ENCODE results near the gene MLLT3.

Gene MLLT3

GRCh38 chr9:20507431-20507830, 114.9 kb downstream of the MLLT3 start:
- H3K23ac ChIP-seq (ENCODE audit: low read length), result no peak overlapping the region
- H3K79me2 ChIP-seq (ENCODE audit: control insufficient read depth, insufficient read depth, low read length, poor library complexity), result no peaks in the 10 kb centered on the region
- no peak overlapping the region for H3K27ac ChIP-seq (ENCODE audit: low read depth, low read length)
- DNase-seq, result no peak
- H2BK5ac ChIP-seq (ENCODE audit: low read depth, low read length, poor library complexity), result no peak overlapping the region
- H3K4me3 ChIP-seq (ENCODE audit: low read depth, low read length), result no peak overlapping the region
- no peaks in the 10 kb centered on the region for H3K79me1 ChIP-seq (ENCODE audit: low read length)
- no peak overlapping the region for H3K18ac ChIP-seq (ENCODE audit: low read length)
- H2BK120ac ChIP-seq (ENCODE audit: insufficient read depth, low read length, poor library complexity), result no peak overlapping the region
- no peak overlapping the region for H3K4ac ChIP-seq (ENCODE audit: low read depth, low read length)
- no peak overlapping the region for H3K9ac ChIP-seq (ENCODE audit: low read length)
- H3K4me1 ChIP-seq (ENCODE audit: control insufficient read depth in 1 of 2, insufficient read depth in 2 of 2, low read length in 2 of 2), result no peaks in the 10 kb centered on the region
- H3K4me2 ChIP-seq (ENCODE audit: low read length), result no peak overlapping the region
- H4K91ac ChIP-seq (ENCODE audit: low read depth, low read length), result no peak overlapping the region
- no peak overlapping the region for H3K14ac ChIP-seq (ENCODE audit: low read length)
- H2AFZ ChIP-seq (ENCODE audit: insufficient read depth, low read length, poor library complexity), result no peak overlapping the region
- no peak overlapping the region for H4K12ac ChIP-seq (ENCODE audit: low read depth, low read length)
- H2AK5ac ChIP-seq (ENCODE audit: low read length), result no peak overlapping the region
- H4K8ac ChIP-seq (ENCODE audit: low read depth, low read length), result no peak overlapping the region
- no peak overlapping the region for H2BK12ac ChIP-seq (ENCODE audit: low read length)
- H3K27me3 ChIP-seq (ENCODE audit: insufficient read depth, low read length), result no peaks in the 10 kb centered on the region
- H3K9me3 ChIP-seq (ENCODE audit: insufficient read depth, low read depth, low read length), result no peaks in the 10 kb centered on the region
- no peaks in the 10 kb centered on the region for H3K36me3 ChIP-seq (ENCODE audit: control insufficient read depth in 1 of 2, insufficient read depth in 2 of 2, low read length in 2 of 2)
- no CpG with 5 or more reads among the region's 1 CpG for WGBS (ENCODE audit: extremely low coverage, insufficient coverage, insufficient read length)

- no peak overlapping the region for H3K27ac ChIP-seq (ENCODE audit: low read depth, low read length)
- WGBS (ENCODE audit: extremely low coverage, insufficient coverage, insufficient read length), result no CpG with 5 or more reads among the region's 11 CpGs
- DNase-seq, result no peak
Observed at GRCh38 chr9:20506099-20506900, 116.0 kb downstream of the MLLT3 start.

DNA sequence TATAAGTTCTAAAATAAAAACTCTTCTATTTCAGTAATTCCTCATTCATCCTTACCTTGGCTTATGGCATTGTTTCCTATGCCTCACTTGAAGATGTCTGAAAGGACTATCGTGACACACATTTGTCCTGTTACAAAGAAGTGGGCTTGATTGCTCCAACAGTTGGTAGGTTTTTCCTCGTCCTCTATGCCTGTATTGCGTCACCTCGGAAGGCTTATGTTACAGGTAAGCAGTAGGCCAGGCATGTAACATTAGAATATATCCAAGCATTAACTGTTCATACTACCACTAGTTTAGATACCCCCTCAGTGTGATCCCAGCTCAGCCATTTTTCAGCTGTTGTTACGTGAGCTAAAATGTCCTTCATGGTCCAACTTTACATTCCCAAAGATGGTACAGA, 116.7 kb downstream of the MLLT3 start:
- no peak overlapping the region for H2AFZ ChIP-seq (ENCODE audit: insufficient read depth, low read length, poor library complexity)
- no CpG with 5 or more reads among the region's 5 CpGs for WGBS (ENCODE audit: extremely low coverage, insufficient coverage, insufficient read length)

More at GRCh38 chr9:20506099-20506900, 116.0 kb downstream of the MLLT3 start:
- H4K8ac ChIP-seq (ENCODE audit: low read depth, low read length), result no peak overlapping the region
- no peak overlapping the region for H3K4ac ChIP-seq (ENCODE audit: low read depth, low read length)
- H2AFZ ChIP-seq (ENCODE audit: insufficient read depth, low read length, poor library complexity), result no peak overlapping the region
- no peak overlapping the region for H3K18ac ChIP-seq (ENCODE audit: low read length)
- no peak overlapping the region for H2BK120ac ChIP-seq (ENCODE audit: insufficient read depth, low read length, poor library complexity)
- H3K14ac ChIP-seq (ENCODE audit: low read length), result no peak overlapping the region
- no peaks in the 10 kb centered on the region for H3K36me3 ChIP-seq (ENCODE audit: control insufficient read depth in 1 of 2, insufficient read depth in 2 of 2, low read length in 2 of 2)
- no peak overlapping the region for H3K9ac ChIP-seq (ENCODE audit: low read length)
- H2BK12ac ChIP-seq (ENCODE audit: low read length), result no peak overlapping the region
- no peak overlapping the region for H3K4me2 ChIP-seq (ENCODE audit: low read length)
- H3K23ac ChIP-seq (ENCODE audit: low read length), result no peak overlapping the region
- no peaks in the 10 kb centered on the region for H3K79me1 ChIP-seq (ENCODE audit: low read length)
- H3K9me3 ChIP-seq (ENCODE audit: insufficient read depth, low read depth, low read length), result no peaks in the 10 kb centered on the region
- H2BK5ac ChIP-seq (ENCODE audit: low read depth, low read length, poor library complexity), result no peak overlapping the region
- no peaks in the 10 kb centered on the region for H3K27me3 ChIP-seq (ENCODE audit: insufficient read depth, low read length)
- H4K12ac ChIP-seq (ENCODE audit: low read depth, low read length), result no peak overlapping the region
- no peak overlapping the region for H2AK5ac ChIP-seq (ENCODE audit: low read length)
- no peaks in the 10 kb centered on the region for H3K4me1 ChIP-seq (ENCODE audit: control insufficient read depth in 1 of 2, insufficient read depth in 2 of 2, low read length in 2 of 2)
- H3K79me2 ChIP-seq (ENCODE audit: control insufficient read depth, insufficient read depth, low read length, poor library complexity), result no peaks in the 10 kb centered on the region
- H4K91ac ChIP-seq (ENCODE audit: low read depth, low read length), result no peak overlapping the region
- no peak overlapping the region for H3K4me3 ChIP-seq (ENCODE audit: low read depth, low read length)

DNA sequence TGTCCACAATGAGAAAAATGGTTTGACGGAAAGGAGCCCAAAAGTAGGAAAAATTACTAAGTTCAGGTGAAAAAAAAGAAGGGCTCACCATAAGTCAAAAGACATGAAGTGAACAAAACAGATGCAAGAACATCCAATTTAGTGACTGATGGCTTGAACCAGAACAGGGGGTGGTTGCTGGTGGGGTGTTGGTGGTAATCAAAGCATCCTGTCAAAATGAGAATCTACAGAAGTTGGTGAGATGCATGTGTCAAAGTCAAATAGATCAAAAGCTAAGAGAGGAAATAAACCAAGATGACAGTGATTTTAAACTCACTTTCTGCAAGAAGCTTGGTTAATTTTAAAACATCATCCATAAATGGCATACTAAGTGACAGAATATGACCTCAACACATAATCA, 117.4 kb downstream of the MLLT3 start:
- Histone ChIP-seq H4K8ac (ENCODE audit: low read depth, low read length) (no peak overlapping the region), H3K14ac (ENCODE audit: low read length) (no peak overlapping the region), H2BK12ac (ENCODE audit: low read length) (no peak overlapping the region), H3K4me3 (ENCODE audit: low read depth, low read length) (no peak overlapping the region), H3K79me2 (ENCODE audit: control insufficient read depth, insufficient read depth, low read length, poor library complexity) (no peaks in the 10 kb centered on the region), H2BK5ac (ENCODE audit: low read depth, low read length, poor library complexity) (no peak overlapping the region), H3K4me1 (ENCODE audit: control insufficient read depth in 1 of 2, insufficient read depth in 2 of 2, low read length in 2 of 2) (no peaks in the 10 kb centered on the region), H3K36me3 (ENCODE audit: control insufficient read depth in 1 of 2, insufficient read depth in 2 of 2, low read length in 2 of 2) (no peaks in the 10 kb centered on the region), H3K27ac (ENCODE audit: low read depth, low read length) (no peak overlapping the region), H2AK5ac (ENCODE audit: low read length) (no peak overlapping the region), H3K4ac (ENCODE audit: low read depth, low read length) (no peak overlapping the region), H3K27me3 (ENCODE audit: insufficient read depth, low read length) (no peaks in the 10 kb centered on the region), H2AFZ (ENCODE audit: insufficient read depth, low read length, poor library complexity) (no peak overlapping the region), H3K9me3 (ENCODE audit: insufficient read depth, low read depth, low read length) (no peaks in the 10 kb centered on the region), H3K23ac (ENCODE audit: low read length) (no peak overlapping the region), H3K9ac (ENCODE audit: low read length) (no peak overlapping the region), H3K18ac (ENCODE audit: low read length) (no peak overlapping the region), H3K4me2 (ENCODE audit: low read length) (no peak overlapping the region), H3K79me1 (ENCODE audit: low read length) (no peaks in the 10 kb centered on the region), H2BK120ac (ENCODE audit: insufficient read depth, low read length, poor library complexity) (no peak overlapping the region), H4K91ac (ENCODE audit: low read depth, low read length) (no peak overlapping the region), H4K12ac (ENCODE audit: low read depth, low read length) (no peak overlapping the region)
- no peak for DNase-seq
- no CpG with 5 or more reads among the region's 1 CpG for WGBS (ENCODE audit: extremely low coverage, insufficient coverage, insufficient read length)

More for the DNA sequence above, 116.7 kb downstream of the MLLT3 start:
- Histone ChIP-seq H2BK120ac (ENCODE audit: insufficient read depth, low read length, poor library complexity) (no peak overlapping the region), H4K8ac (ENCODE audit: low read depth, low read length) (no peak overlapping the region), H2BK5ac (ENCODE audit: low read depth, low read length, poor library complexity) (no peak overlapping the region), H4K91ac (ENCODE audit: low read depth, low read length) (no peak overlapping the region), H3K4me2 (ENCODE audit: low read length) (no peak overlapping the region), H3K27me3 (ENCODE audit: insufficient read depth, low read length) (no peaks in the 10 kb centered on the region), H3K36me3 (ENCODE audit: control insufficient read depth in 1 of 2, insufficient read depth in 2 of 2, low read length in 2 of 2) (no peaks in the 10 kb centered on the region), H3K23ac (ENCODE audit: low read length) (no peak overlapping the region), H2AK5ac (ENCODE audit: low read length) (no peak overlapping the region), H3K4ac (ENCODE audit: low read depth, low read length) (no peak overlapping the region), H3K14ac (ENCODE audit: low read length) (no peak overlapping the region), H3K18ac (ENCODE audit: low read length) (no peak overlapping the region), H3K4me1 (ENCODE audit: control insufficient read depth in 1 of 2, insufficient read depth in 2 of 2, low read length in 2 of 2) (no peaks in the 10 kb centered on the region), H3K9ac (ENCODE audit: low read length) (no peak overlapping the region), H3K79me2 (ENCODE audit: control insufficient read depth, insufficient read depth, low read length, poor library complexity) (no peaks in the 10 kb centered on the region), H4K12ac (ENCODE audit: low read depth, low read length) (no peak overlapping the region), H3K79me1 (ENCODE audit: low read length) (no peaks in the 10 kb centered on the region), H3K9me3 (ENCODE audit: insufficient read depth, low read depth, low read length) (no peaks in the 10 kb centered on the region), H3K27ac (ENCODE audit: low read depth, low read length) (no peak overlapping the region), H2BK12ac (ENCODE audit: low read length) (no peak overlapping the region), H3K4me3 (ENCODE audit: low read depth, low read length) (no peak overlapping the region)
- no peak for DNase-seq

Data from trophoblast cell (in vitro differentiated cells and primary cell).